GM10248 (cell line): ENCODE measurements around the gene COMMD8.

Experiments used
- CTCF ChIA-PET: fragments of 300-600 bp; sonication (Branson Sonifier 250); formaldehyde crosslinking; extraction: SDS; loops from one replicate; lab custom pipeline; 2021; ENCODE audit warnings: antibody characterized with exemption; lab: Yijun Ruan, JAX
- POLR2A ChIA-PET: fragments of 350-650 bp; sonication (Branson Sonifier 250); formaldehyde crosslinking; extraction: SDS; loops from one replicate; lab custom pipeline; 2020; ENCODE audit warnings: antibody characterized with exemption; lab: Yijun Ruan, JAX
- DNase-seq: peaks from one replicate; pipeline ENCODE4 v3.0.0; 2012; ENCODE audit errors: extremely low spot score
- CTCF ChIP-seq: IDR thresholded peaks from 2 replicates; pipeline ENCODE4 v1.5.1; 2012; ENCODE audit warnings: mild to moderate bottlenecking, low read depth; ENCODE audit errors: extremely low read depth, missing control alignments, control extremely low read depth

The COMMD8 gene

DNA sequence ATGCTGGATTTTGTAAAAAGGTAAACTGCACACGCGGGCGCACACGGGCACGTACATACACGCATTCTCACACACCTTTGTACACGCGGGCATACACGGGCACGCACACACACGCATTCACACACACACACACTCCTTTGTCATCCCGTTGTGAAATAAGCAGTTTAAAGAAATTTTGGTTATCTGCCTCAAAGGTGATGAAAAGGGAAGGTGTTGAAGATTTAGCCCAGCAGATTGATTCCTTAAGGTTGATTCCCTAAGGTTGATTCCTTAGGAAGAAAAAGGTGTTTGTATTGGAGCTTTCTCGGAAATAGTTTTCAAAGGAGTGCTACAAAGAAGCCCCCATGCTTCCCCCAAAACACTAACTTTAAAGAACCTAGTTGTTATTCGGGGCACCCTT lies 22.3 kb upstream of the COMMD8 start:
- ChIA-PET POLR2A (interaction anchor here (1.0 to 1.4 kb wide), 2 partner anchors 8 to 22 kb away, joined by 9 to 10 read pairs; partner anchors contain the start of gene COMMD8), CTCF (interaction anchor here (1.1 to 3.8 kb wide), 3 partner anchors 15 to 79 kb away, joined by 3 to 19 read pairs (median 6); partner anchors contain the start of gene COMMD8)
- no peak for DNase-seq
- no peak for TF ChIP-seq CTCF

GRCh38 chr4:47485047-47485692 lies 21.7 kb upstream of the COMMD8 start, which contains the start of gene ATP10D:
ATP10D (plus strand) TSS chr4:47485275; CDS start chr4:47512541, 27,266 bp downstream.
- no peak for TF ChIP-seq CTCF
- POLR2A ChIA-PET = interaction anchor here (0.7 to 1.4 kb wide), 3 partner anchors 8 to 22 kb away, joined by 3 to 10 read pairs (median 9); partner anchors contain the start of gene COMMD8

DNA sequence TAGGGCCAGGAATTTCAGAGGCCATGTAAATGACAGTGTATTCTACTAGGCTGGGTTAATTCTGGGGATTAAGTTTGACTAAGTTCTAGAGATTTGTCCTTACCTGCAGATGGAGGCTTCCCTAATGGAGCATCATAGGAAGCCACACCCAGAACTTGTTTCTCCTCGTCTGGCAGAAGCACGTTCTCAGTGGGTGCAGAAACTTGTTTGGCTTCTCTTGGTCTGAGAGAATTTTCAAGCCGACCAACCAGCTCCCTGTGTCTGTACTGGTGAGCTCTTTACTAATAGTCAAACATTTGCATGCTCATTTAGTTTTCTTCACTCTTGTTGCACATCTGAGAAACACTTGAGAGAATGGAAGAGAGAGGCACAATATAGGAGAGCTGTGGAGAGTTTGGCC lies 20.7 kb upstream of the COMMD8 start:
- DNase-seq = no peak
- ChIA-PET CTCF (interaction anchor here (0.7 to 3.8 kb wide), 11 partner anchors 10 to 83 kb away, joined by 3 to 19 read pairs (median 3); partner anchors contain the start of gene COMMD8), POLR2A (interaction anchor here (1.4 kb wide), 1 partner anchor 21 kb away, joined by 10 read pairs; the partner anchor contains the start of gene COMMD8)
- no peak for TF ChIP-seq CTCF

More at GRCh38 chr4:47485047-47485692, 21.7 kb upstream of the COMMD8 start, which contains the start of gene ATP10D:
- DNase-seq = peak; percentile 85
- CTCF ChIA-PET = interaction anchor here (1.1 to 3.8 kb wide), 7 partner anchors 9 to 82 kb away, joined by 3 to 19 read pairs (median 5); partner anchors contain the start of gene COMMD8

DNA sequence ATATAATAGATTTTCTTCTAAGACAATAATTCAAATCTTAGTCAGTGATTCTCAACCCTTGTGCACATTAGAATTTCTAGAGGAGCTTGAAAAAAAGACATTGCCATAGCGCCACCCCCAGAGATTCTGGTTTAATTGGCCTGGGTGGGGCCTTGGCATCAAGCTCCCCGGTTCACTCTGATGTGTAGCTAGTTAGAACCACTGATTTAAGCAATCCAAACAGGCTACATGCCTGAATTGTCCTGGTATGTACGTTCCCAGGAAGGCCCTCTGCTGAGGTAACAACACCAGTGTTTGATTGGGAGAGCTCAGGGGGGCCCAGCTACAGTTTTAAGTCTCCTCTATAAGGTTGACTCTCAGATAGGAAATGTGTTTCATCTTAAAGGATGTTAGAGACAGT lies 20.2 kb upstream of the COMMD8 start:
- TF ChIP-seq CTCF = no peak
- CTCF ChIA-PET = interaction anchor here (0.7 to 3.8 kb wide), 12 partner anchors 10 to 81 kb away, joined by 3 to 19 read pairs (median 4); partner anchors contain the start of gene COMMD8
- POLR2A ChIA-PET = no interaction called here
- DNase-seq = no peak

- ChIA-PET CTCF (interaction anchor here (1.2 to 3.8 kb wide), 5 partner anchors 11 to 82 kb away, joined by 3 to 19 read pairs (median 14); partner anchors contain the start of gene COMMD8), POLR2A (no interaction called here)
- DNase-seq = no peak
- no peak for TF ChIP-seq CTCF
These were observed 18.8 kb upstream of the COMMD8 start for GRCh38 chr4:47482326-47482725.

DNA sequence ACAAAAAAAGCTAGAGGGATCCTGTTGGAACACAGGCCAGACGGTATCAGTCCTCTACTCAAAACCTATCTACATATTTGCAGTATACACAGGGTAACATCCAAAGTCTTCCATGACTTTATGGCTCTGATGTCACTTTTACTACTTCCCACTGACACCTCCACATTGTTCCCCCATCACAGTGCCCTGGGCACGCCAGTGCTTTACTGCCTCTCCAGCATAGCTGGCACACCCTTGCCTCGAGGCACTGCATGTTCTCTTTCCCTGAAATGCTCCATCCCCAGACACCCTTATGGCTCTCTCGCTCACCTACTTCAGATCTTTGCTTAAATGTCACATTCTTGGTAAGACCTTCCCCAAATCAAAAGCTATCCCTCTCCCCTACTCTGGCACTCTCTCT lies 15.3 kb upstream of the COMMD8 start:
- TF ChIP-seq CTCF = no peak
- DNase-seq = no peak
- CTCF ChIA-PET = interaction anchor here (1.0 to 1.1 kb wide), 2 partner anchors 7 to 11 kb away, joined by 3 to 5 read pairs; no protein-coding TSS in a partner anchor
- POLR2A ChIA-PET = no interaction called here
